Esophagus squamous epithelium (tissue), 4 donors: ENCODE results near the gene LRP1B.

ENCODE experiments used
- POLR2A ChIP-seq, 4 donors: fragments of 450-650 bp; IDR thresholded peaks; one replicate each; pipeline ENCODE4 v1.6.1; 2017; ENCODE audit warnings: antibody characterized with exemption in 4 of 4, mild to moderate bottlenecking in 4 of 4, moderate library complexity in 3 of 4
- TF ChIP-seq, protein P1 (sequence below), 6 experiments: fragments of 450-650 bp in 4 of 6; fragments of 200-600 bp in 2 of 6; sonication (generic) in 2 of 6; IDR thresholded peaks; one replicate each; pipeline ENCODE4 v1.5.1; 2016 to 2019; ENCODE audit warnings: antibody characterized with exemption in 6 of 6, mild to moderate bottlenecking in 4 of 6, moderate library complexity in 4 of 6

DNA sequence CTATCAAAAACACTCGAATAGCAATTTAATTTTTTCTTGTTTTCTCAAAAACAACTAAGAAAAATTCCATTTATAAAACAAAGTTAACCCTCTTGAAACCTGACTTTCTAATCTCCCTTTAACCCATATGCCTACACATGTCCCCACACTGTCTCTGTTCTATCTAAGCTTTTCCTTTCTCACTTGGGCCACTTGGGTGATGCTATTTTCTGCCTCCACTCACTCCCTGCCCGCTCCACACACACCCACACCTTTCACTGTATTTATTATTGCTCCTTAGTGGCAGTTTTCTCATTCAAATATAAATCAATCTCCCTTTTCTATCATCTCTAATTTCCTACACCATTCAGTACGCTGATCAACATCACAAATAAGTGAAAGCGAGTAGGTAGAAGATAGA is 531.1 kb downstream of the LRP1B start:
- TF ChIP-seq POLR2A (IDR thresholded peaks at IDR 0.05): no peak
- TF ChIP-seq, protein P1, sequence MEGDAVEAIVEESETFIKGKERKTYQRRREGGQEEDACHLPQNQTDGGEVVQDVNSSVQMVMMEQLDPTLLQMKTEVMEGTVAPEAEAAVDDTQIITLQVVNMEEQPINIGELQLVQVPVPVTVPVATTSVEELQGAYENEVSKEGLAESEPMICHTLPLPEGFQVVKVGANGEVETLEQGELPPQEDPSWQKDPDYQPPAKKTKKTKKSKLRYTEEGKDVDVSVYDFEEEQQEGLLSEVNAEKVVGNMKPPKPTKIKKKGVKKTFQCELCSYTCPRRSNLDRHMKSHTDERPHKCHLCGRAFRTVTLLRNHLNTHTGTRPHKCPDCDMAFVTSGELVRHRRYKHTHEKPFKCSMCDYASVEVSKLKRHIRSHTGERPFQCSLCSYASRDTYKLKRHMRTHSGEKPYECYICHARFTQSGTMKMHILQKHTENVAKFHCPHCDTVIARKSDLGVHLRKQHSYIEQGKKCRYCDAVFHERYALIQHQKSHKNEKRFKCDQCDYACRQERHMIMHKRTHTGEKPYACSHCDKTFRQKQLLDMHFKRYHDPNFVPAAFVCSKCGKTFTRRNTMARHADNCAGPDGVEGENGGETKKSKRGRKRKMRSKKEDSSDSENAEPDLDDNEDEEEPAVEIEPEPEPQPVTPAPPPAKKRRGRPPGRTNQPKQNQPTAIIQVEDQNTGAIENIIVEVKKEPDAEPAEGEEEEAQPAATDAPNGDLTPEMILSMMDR (IDR thresholded peaks at IDR 0.05): no peak
